HepG2 (cell line): ENCODE data around the gene USP34. TPM values are rescaled to one million over a fixed set of nuclear protein-coding genes. Genes with fewer than 3 reads are reported as not detected.

Experiments used
- ATAC-seq: fragments of 200-7000 bp; cut with Tn5 transposase; 3 replicates; pipeline ENCODE4 v1.9.1; 2020; ENCODE audit warnings: mild to moderate bottlenecking, moderate library complexity
- BruUV-seq: library from RNA; stranded (reverse); fragments of 400-500 nt; replicated peaks from 2 replicates; lab custom pipeline; 2021; lab: Mats Ljungman, UMichigan
- CTCF ChIA-PET: fragments of 300-600 bp; formaldehyde crosslinking; extraction: SDS; loops from one replicate; lab custom pipeline; 2021; ENCODE audit warnings: low total read pairs, inconsistent platforms, low intra/inter-chr PET ratio; lab: Yijun Ruan, JAX
- POLR2A ChIA-PET: fragments of 350-600 bp; sonication (Branson Sonifier 250); formaldehyde crosslinking; loops from one replicate; lab custom pipeline; 2020; ENCODE audit warnings: antibody characterized with exemption, inconsistent platforms; lab: Yijun Ruan, JAX
- DNase-seq: peaks from one replicate; pipeline ENCODE4 v3.0.0-alpha.2; 2015; ENCODE audit warnings: low spot score
- FAIRE-seq: peaks from 3 replicates; lab custom pipeline; 2011; peaks lifted over from hg19 to GRCh38; lab: Jason Lieb, UNC
- H2AFZ ChIP-seq: one replicate; pipeline ENCODE4 v1.6.1; 2011; ENCODE audit warnings: low read length, inconsistent platforms
- H3K27ac ChIP-seq: fragments of 300-600 bp; 3 replicates; pipeline ENCODE4 v1.8.0; 2011; ENCODE audit warnings: mixed run types, mild to moderate bottlenecking, mixed read lengths, low read length, inconsistent platforms; ENCODE audit not compliant: insufficient read depth; ENCODE audit errors: extremely low read length
- H3K27me3 ChIP-seq, 2 experiments: fragments of 200-600 bp in 1 of 2; 2 replicates in 1 of 2; 3 replicates in 1 of 2; pipeline versions ENCODE4 v1.6.0 to v1.8.0; 2011; ENCODE audit warnings: low read length in 2 of 2, mild to moderate bottlenecking in 2 of 2, moderate library complexity in 2 of 2, inconsistent platforms in 1 of 2; ENCODE audit not compliant: insufficient read depth in 2 of 2, control insufficient read depth in 1 of 2
- H3K36me3 ChIP-seq, 2 experiments: fragments of 200-600 bp in 1 of 2; replicated peaks in 1 of 2; 2 replicates in 1 of 2; 3 replicates in 1 of 2; pipeline versions ENCODE4 v1.5.1 to v1.8.0; 2011; ENCODE audit warnings: low read length in 2 of 2, inconsistent platforms in 1 of 2; ENCODE audit not compliant: insufficient read depth in 2 of 2, control insufficient read depth in 1 of 2
- H3K4me1 ChIP-seq: 2 replicates; pipeline ENCODE4 v1.5.1; 2012; ENCODE audit warnings: low read length, inconsistent platforms; ENCODE audit not compliant: insufficient read depth
- H3K4me2 ChIP-seq: 2 replicates; pipeline ENCODE4 v1.6.0; 2011; ENCODE audit warnings: low read depth, low read length, inconsistent platforms
- H3K4me3 ChIP-seq, 3 experiments: fragments of 200-600 bp in 1 of 3; sonication (generic), shearing (Covaris generic) in 1 of 3; replicated peaks in 1 of 3; 2 replicates each; pipeline ENCODE4 v1.5.1; 2011 to 2016; ENCODE audit warnings: low read length in 3 of 3, inconsistent platforms in 2 of 3, low read depth in 2 of 3, mild to moderate bottlenecking in 2 of 3, control low read depth in 1 of 3, mixed read lengths in 1 of 3; ENCODE audit not compliant: insufficient read depth in 1 of 3
- H3K79me2 ChIP-seq: one replicate; pipeline ENCODE4 v1.6.1; 2011; ENCODE audit warnings: low read length, inconsistent platforms; ENCODE audit not compliant: insufficient read depth
- H3K9ac ChIP-seq: 2 replicates; pipeline ENCODE4 v1.6.0; 2011; ENCODE audit warnings: mild to moderate bottlenecking, low read depth, low read length, inconsistent platforms; ENCODE audit not compliant: insufficient read depth
- H3K9me3 ChIP-seq: 2 replicates; pipeline ENCODE4 v1.5.1; 2012; ENCODE audit warnings: mild to moderate bottlenecking, low read length
- H4K20me1 ChIP-seq: 2 replicates; pipeline ENCODE4 v1.6.0; 2011; ENCODE audit warnings: inconsistent platforms, mild to moderate bottlenecking, low read length, moderate library complexity; ENCODE audit not compliant: insufficient read depth
- HNRNPH1 ChIP-seq: fragments of 200-400 bp; formaldehyde crosslinking; optimal IDR thresholded peaks from 2 replicates; pipeline ENCODE3; 2017; ENCODE audit warnings: mild to moderate bottlenecking, low read depth, low read length
- KMT2A ChIP-seq: sonication (generic); formaldehyde crosslinking; IDR thresholded peaks from 2 replicates; pipeline ENCODE4 v1.4.0; 2020; ENCODE audit warnings: missing genetic modification reagents
- MAFF ChIP-seq: IDR thresholded peaks from 2 replicates; pipeline ENCODE4 v1.6.1; 2011; ENCODE audit warnings: low read depth, low read length, improper control_type of control experiment
- MAFK ChIP-seq, 2 experiments: IDR thresholded peaks in 1 of 2; conservative IDR thresholded peaks in 1 of 2; 2 replicates each; pipeline ENCODE4 v1.6.1; 2011; ENCODE audit warnings: improper control_type of control experiment in 2 of 2, low read length in 2 of 2
- MZF1 ChIP-seq: sonication (generic); formaldehyde crosslinking; IDR thresholded peaks from 2 replicates; pipeline ENCODE4 v1.8.1; 2023; ENCODE audit warnings: mild to moderate bottlenecking, missing genetic modification reagents, borderline replicate concordance
- ZNF24 ChIP-seq: fragments of 450-650 bp; IDR thresholded peaks from 2 replicates; pipeline ENCODE4 v1.6.1; 2017; ENCODE audit warnings: antibody characterized with exemption, mild to moderate bottlenecking
- ZNF335 ChIP-seq: sonication (generic); formaldehyde crosslinking; IDR thresholded peaks from 2 replicates; pipeline ENCODE4 v1.4.0; 2020; ENCODE audit warnings: missing genetic modification reagents
- ZNF451 ChIP-seq: sonication (generic); formaldehyde crosslinking; IDR thresholded peaks from 2 replicates; pipeline ENCODE4 v1.5.0; 2020; ENCODE audit warnings: mild to moderate bottlenecking, missing genetic modification reagents
- ZNF674 ChIP-seq: sonication (generic); formaldehyde crosslinking; IDR thresholded peaks from 2 replicates; pipeline ENCODE4 v1.5.0; 2020; ENCODE audit warnings: low read depth, mild to moderate bottlenecking, missing genetic modification reagents
- ZSCAN30 ChIP-seq: sonication (generic); formaldehyde crosslinking; IDR thresholded peaks from 2 replicates; pipeline ENCODE4 v1.5.0; 2020; ENCODE audit warnings: mild to moderate bottlenecking, missing genetic modification reagents
- WGBS: methylation state at CpG from one replicate; pipeline ENCODE4 v1.1.6; 2017; ENCODE audit warnings: low lambda C conversion rate; 5-methylcytosine and 5-hydroxymethylcytosine counted together
- in situ Hi-C: cut with HindIII; loops from 2 replicates; pipeline ENCODE4 v1.10.0; 2017; ENCODE audit warnings: low pct_unique_long_range_greater_than_20kb; ENCODE audit not compliant: extremely low pct_ligation_motif_present
- intact Hi-C: fragments of 100-400 bp; cut with micrococcal nuclease; formaldehyde crosslinking; loops from one replicate; pipeline ENCODE4 v1.10.0; 2022; ENCODE audit not compliant: unreplicated experiment
- polyA plus RNA-seq, 8 experiments: library from polyadenylated mRNA; depleted of rRNA in 3 of 8; stranded (reverse) in 7 of 8; unstranded in 1 of 8; fragments of >200 nt; fragmentation: Illumina TruSeq in 4 of 8; extraction: Trizol in 4 of 8; gene quantifications; 2 replicates each; pipeline versions ENCODE4 v1.2.1 to v1.2.3, GENCODE V29; 2011 to 2016; ENCODE audit warnings: low read depth in 4 of 8, missing spikeins in 1 of 8, mixed read lengths in 1 of 8; ENCODE audit not compliant: insufficient read depth in 1 of 8
- total RNA-seq, 5 experiments: library from RNA; depleted of rRNA; stranded (reverse); fragments of >200 nt; fragmentation: Illumina TruSeq; extraction: Trizol; gene quantifications; 2 replicates each; pipeline ENCODE4 v1.2.3, GENCODE V29; 2016; ENCODE audit warnings: low read depth in 1 of 5
- TF ChIP-seq, protein P1 (sequence below): sonication (generic); formaldehyde crosslinking; IDR thresholded peaks from 2 replicates; pipeline ENCODE4 v1.4.0; 2020; ENCODE audit warnings: missing genetic modification reagents
- TF ChIP-seq, protein P2 (sequence below): sonication (generic); formaldehyde crosslinking; IDR thresholded peaks from 2 replicates; pipeline ENCODE4 v1.5.0; 2020; ENCODE audit warnings: mild to moderate bottlenecking, missing genetic modification reagents, borderline replicate concordance

Gene USP34
- total and polyA plus RNA-seq, 2 of the 13 experiments (the other 11 are each of a cell fraction or from before 2014, with no cell fraction given) = 99.2 to 100 TPM

DNA sequence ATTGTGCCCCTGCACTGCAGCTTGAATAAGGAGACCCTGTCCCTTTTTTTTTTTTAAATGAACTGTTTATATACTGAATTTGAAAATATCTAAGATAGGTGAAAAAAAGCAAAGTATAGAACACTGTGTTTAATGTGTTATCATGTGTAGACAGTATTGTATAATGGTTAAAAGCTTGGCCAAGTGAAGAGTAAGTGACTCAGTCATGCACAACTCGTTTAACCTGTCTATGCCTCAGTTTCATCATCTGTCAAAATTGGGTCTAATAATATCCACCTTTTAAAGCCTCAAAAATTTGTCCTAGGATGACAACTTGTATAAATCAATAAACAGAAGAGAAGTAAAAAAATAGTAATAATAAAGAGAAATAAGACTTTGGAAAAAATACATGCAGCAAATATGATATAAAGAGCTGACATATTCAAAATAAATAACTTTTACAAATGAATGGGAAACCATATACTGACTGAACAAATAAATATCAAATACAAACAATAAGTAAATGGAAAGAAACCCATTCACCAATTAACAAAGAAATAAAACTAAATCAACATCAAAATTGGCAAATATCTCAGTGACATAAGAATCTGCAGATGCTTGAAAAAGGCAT is 195.2 kb downstream of the USP34 start:
- in situ Hi-C loops = no loop called here

More for the DNA sequence above, 195.2 kb downstream of the USP34 start:
- FAIRE-seq (no peak), DNase-seq (no peak), ATAC-seq (no peak)
- TF ChIP-seq MAFF (peak; percentile 15; the same call in 1 of the 2 replicates), ZNF674 (CRISPR knock-in tag) (no peak), HNRNPH1 (no peak), ZNF451 (CRISPR knock-in tag) (no peak), ZNF24 (no peak), MZF1 (CRISPR knock-in tag) (no peak), ZSCAN30 (no peak), MAFK (conservative IDR thresholded peaks at IDR 0.05 in 1 of 2, IDR thresholded peaks at IDR 0.05 in 1 of 2; ENCODE audit: low read length in 2 of 2) (peak in 1 of 2 experiments; percentile 58; a peak in 3 of 4 replicates), KMT2A (no peak), ZNF335 (CRISPR knock-in tag) (no peak)
- TF ChIP-seq, protein P1, sequence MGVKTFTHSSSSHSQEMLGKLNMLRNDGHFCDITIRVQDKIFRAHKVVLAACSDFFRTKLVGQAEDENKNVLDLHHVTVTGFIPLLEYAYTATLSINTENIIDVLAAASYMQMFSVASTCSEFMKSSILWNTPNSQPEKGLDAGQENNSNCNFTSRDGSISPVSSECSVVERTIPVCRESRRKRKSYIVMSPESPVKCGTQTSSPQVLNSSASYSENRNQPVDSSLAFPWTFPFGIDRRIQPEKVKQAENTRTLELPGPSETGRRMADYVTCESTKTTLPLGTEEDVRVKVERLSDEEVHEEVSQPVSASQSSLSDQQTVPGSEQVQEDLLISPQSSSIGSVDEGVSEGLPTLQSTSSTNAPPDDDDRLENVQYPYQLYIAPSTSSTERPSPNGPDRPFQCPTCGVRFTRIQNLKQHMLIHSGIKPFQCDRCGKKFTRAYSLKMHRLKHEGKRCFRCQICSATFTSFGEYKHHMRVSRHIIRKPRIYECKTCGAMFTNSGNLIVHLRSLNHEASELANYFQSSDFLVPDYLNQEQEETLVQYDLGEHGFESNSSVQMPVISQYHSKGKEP = no peak
- TF ChIP-seq, protein P2, sequence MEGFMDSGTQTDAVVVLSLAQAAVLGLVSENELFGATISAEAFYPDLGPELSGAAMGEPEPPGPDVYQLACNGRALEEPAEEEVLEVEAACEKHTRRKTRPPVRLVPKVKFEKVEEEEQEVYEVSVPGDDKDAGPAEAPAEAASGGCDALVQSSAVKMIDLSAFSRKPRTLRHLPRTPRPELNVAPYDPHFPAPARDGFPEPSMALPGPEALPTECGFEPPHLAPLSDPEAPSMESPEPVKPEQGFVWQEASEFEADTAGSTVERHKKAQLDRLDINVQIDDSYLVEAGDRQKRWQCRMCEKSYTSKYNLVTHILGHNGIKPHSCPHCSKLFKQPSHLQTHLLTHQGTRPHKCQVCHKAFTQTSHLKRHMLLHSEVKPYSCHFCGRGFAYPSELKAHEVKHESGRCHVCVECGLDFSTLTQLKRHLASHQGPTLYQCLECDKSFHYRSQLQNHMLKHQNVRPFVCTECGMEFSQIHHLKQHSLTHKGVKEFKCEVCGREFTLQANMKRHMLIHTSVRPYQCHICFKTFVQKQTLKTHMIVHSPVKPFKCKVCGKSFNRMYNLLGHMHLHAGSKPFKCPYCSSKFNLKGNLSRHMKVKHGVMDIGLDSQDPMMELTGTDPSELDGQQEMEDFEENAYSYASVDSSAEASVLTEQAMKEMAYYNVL = no peak
- H3K79me2 ChIP-seq = no peaks in the 10 kb centered on the region
- H3K4me2 ChIP-seq = no peak overlapping the region
- H3K9me3 ChIP-seq = no peaks in the 10 kb centered on the region
- no peak overlapping the region for H3K9ac ChIP-seq
- no peak overlapping the region for H2AFZ ChIP-seq
- CTCF ChIA-PET = no interaction called here
- POLR2A ChIA-PET = no interaction called here
- no peaks in the 10 kb centered on the region for H3K27me3 ChIP-seq
- H3K4me1 ChIP-seq = no peaks in the 10 kb centered on the region
- no TSS peak for BruUV-seq
- no peaks in the 10 kb centered on the region for H4K20me1 ChIP-seq
- H3K27ac ChIP-seq = no peak overlapping the region
- WGBS = 96% methylated on average over 1 of the region's 1 CpG
- no peak overlapping the region for H3K4me3 ChIP-seq
- H3K36me3 ChIP-seq = peaks cover 6 to 53% of the 10 kb centered on the region in 2 experiments
- intact Hi-C loops = no loop called here
